ENCODE data around the gene MS4A1.
A peak's percentile ranks its signal among the peaks of the same experiment; 100 is the strongest.

GRCh38 chr11:60485987-60486386, 30.3 kb downstream of the MS4A1 start:
- no peak for TF ChIP-seq EZH2phosphoT487 (IDR thresholded peaks at IDR 0.05; ENCODE audit: borderline replicate concordance, low read depth, low read length)
- peak; percentile 100 for TF ChIP-seq CTCF (conservative IDR thresholded peaks at IDR 0.05; ENCODE audit: low read length)
